Neural cell (in vitro differentiated cells): ENCODE measurements around the gene IGFL2. TPM values are rescaled to one million over a fixed set of nuclear protein-coding genes. Genes with fewer than 3 reads are reported as not detected.

Experiments
- H2AFZ ChIP-seq: fragments of 200-600, 300-800 bp; sonication (generic), shearing (Covaris generic); 2 replicates; pipeline ENCODE4 v1.6.0; 2014; ENCODE audit warnings: low read depth, mild to moderate bottlenecking, antibody characterized with exemption, low read length, moderate library complexity
- H3F3A ChIP-seq: fragments of 200-600 bp; shearing (Covaris generic); 2 replicates; pipeline ENCODE4 v1.6.1; 2016; ENCODE audit warnings: mild to moderate bottlenecking, moderate library complexity, mixed read lengths, antibody characterized with exemption, low read length; ENCODE audit not compliant: insufficient read depth, poor library complexity, severe bottlenecking
- H3K27ac ChIP-seq: fragments of 200-600, 300-800 bp; sonication (generic), shearing (Covaris generic); 2 replicates; pipeline ENCODE4 v1.5.1; 2014; ENCODE audit warnings: mild to moderate bottlenecking, low read length, moderate library complexity
- H3K27me3 ChIP-seq: fragments of 300-800, 200-600 bp; sonication (generic), shearing (Covaris generic); 2 replicates; pipeline ENCODE4 v1.6.0; 2014; ENCODE audit warnings: mild to moderate bottlenecking, low read depth, low read length, moderate library complexity; ENCODE audit not compliant: insufficient read depth
- H3K36me3 ChIP-seq: fragments of 300-800, 200-600 bp; sonication (generic), shearing (Covaris generic); 2 replicates; pipeline ENCODE4 v1.5.1; 2014; ENCODE audit warnings: mild to moderate bottlenecking, antibody characterized with exemption, low read length, moderate library complexity; ENCODE audit not compliant: insufficient read depth
- H3K4me2 ChIP-seq: fragments of 300-800, 200-600 bp; sonication (generic), shearing (Covaris generic); 2 replicates; pipeline ENCODE4 v1.6.0; 2014; ENCODE audit warnings: mild to moderate bottlenecking, low read length
- H3K4me3 ChIP-seq: fragments of 300-800, 200-600 bp; sonication (generic), shearing (Covaris generic); 2 replicates; pipeline ENCODE4 v1.5.1; 2014; ENCODE audit warnings: mild to moderate bottlenecking, low read length, moderate library complexity
- H3K79me2 ChIP-seq: fragments of 200-600 bp; shearing (Covaris generic); replicated peaks from 2 replicates; pipeline ENCODE4 v1.6.0; 2014; ENCODE audit warnings: mild to moderate bottlenecking, low read length, moderate library complexity; ENCODE audit not compliant: insufficient read depth
- H3K9ac ChIP-seq: fragments of 300-800, 200-600 bp; sonication (generic), shearing (Covaris generic); 2 replicates; pipeline ENCODE4 v1.6.1; 2016; ENCODE audit warnings: mild to moderate bottlenecking, low read length, mixed read lengths
- H3K9me2 ChIP-seq: fragments of 200-600 bp; shearing (Covaris generic); 2 replicates; pipeline ENCODE4 v1.6.1; 2016; ENCODE audit warnings: mild to moderate bottlenecking, low read length, mixed read lengths; ENCODE audit not compliant: insufficient read depth
- H3K9me3 ChIP-seq: fragments of 200-600, 300-800 bp; sonication (generic), shearing (Covaris generic); 2 replicates; pipeline ENCODE4 v1.6.1; 2016; ENCODE audit warnings: mild to moderate bottlenecking, mixed run types, low read length, moderate library complexity, mixed read lengths
- H4K20me1 ChIP-seq: fragments of 200-600 bp; shearing (Covaris generic); 2 replicates; pipeline ENCODE4 v1.6.1; 2016; ENCODE audit warnings: mild to moderate bottlenecking, mixed run types; ENCODE audit not compliant: insufficient read depth
- EP300 ChIP-seq: fragments of 450-650 bp; conservative IDR thresholded peaks from 2 replicates; pipeline ENCODE4 v1.6.1; 2014; ENCODE audit warnings: antibody characterized with exemption, mild to moderate bottlenecking, moderate library complexity; ENCODE audit not compliant: poor library complexity, severe bottlenecking
- EZH2 ChIP-seq: fragments of 200-600, 300-800 bp; shearing (Covaris generic), sonication (generic); IDR thresholded peaks from 2 replicates; pipeline ENCODE4 v1.6.1; 2014; ENCODE audit warnings: antibody characterized with exemption, low read length, borderline replicate concordance, mild to moderate bottlenecking; ENCODE audit not compliant: insufficient read depth, poor library complexity, severe bottlenecking
- MXI1 ChIP-seq: fragments of 450-650 bp; conservative IDR thresholded peaks from 2 replicates; pipeline ENCODE4 v1.6.1; 2014; ENCODE audit warnings: antibody characterized with exemption, mild to moderate bottlenecking; ENCODE audit not compliant: poor library complexity, severe bottlenecking
- POLR2AphosphoS5 ChIP-seq: IDR thresholded peaks from 2 replicates; pipeline ENCODE4 v1.6.1; 2012
- RAD21 ChIP-seq: fragments of 450-650 bp; conservative IDR thresholded peaks from 2 replicates; pipeline ENCODE4 v1.6.1; 2014; ENCODE audit warnings: antibody characterized with exemption, mild to moderate bottlenecking, moderate library complexity
- SMC3 ChIP-seq: fragments of 450-650 bp; conservative IDR thresholded peaks from 2 replicates; pipeline ENCODE4 v1.6.1; 2014; ENCODE audit warnings: antibody characterized with exemption, mild to moderate bottlenecking, moderate library complexity; ENCODE audit not compliant: poor library complexity
- TAF1 ChIP-seq: IDR thresholded peaks from 2 replicates; pipeline ENCODE4 v1.6.1; 2012; ENCODE audit warnings: low read depth
- polyA plus RNA-seq: library from polyadenylated mRNA; depleted of rRNA; stranded (reverse); fragments of >200 nt; gene quantifications from 2 replicates; pipeline ENCODE4 v1.2.3, GENCODE V29; 2014
- TF ChIP-seq, protein P1 (sequence below): fragments of 450-650 bp; IDR thresholded peaks from 2 replicates; pipeline ENCODE4 v1.5.1; 2014; ENCODE audit warnings: antibody characterized with exemption, mild to moderate bottlenecking, moderate library complexity; ENCODE audit not compliant: poor library complexity, severe bottlenecking
- TF ChIP-seq, protein P2 (sequence below): IDR thresholded peaks from 2 replicates; pipeline ENCODE4 v1.6.1; 2012; ENCODE audit warnings: borderline replicate concordance

IGFL2 gene
- polyA plus RNA-seq, 1 donor from 2014 or later = not detected

DNA sequence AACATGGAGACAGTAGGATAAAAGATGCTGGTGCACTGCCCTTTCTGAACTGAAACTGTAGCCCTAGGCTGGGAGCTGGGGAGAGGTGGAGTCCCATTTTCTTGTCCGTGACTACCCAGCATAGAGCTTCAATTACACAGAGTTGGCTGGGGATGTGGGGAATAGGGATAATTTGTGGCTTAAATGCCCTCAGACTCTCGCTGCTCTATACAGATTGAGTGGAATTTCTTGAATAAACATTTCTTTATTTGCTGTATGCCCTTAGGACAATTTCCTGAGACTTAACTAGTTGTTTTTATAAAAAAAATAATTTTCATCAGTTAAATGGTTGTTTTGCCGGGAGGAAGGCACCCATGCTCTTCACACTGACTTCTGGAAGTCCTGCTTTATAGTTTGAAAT, 7.2 kb downstream of the IGFL2 start:
- Histone ChIP-seq H2AFZ (no peak overlapping the region), H3F3A (no peaks in the 10 kb centered on the region), H3K27me3 (no peaks in the 10 kb centered on the region), H4K20me1 (no peaks in the 10 kb centered on the region), H3K9ac (no peak overlapping the region), H3K9me2 (no peaks in the 10 kb centered on the region), H3K4me2 (no peak overlapping the region), H3K36me3 (no peaks in the 10 kb centered on the region), H3K4me3 (no peak overlapping the region), H3K9me3 (no peaks in the 10 kb centered on the region), H3K79me2 (no peaks in the 10 kb centered on the region), H3K27ac (no peak overlapping the region)
- TF ChIP-seq EZH2 (no peak), POLR2AphosphoS5 (no peak), SMC3 (no peak)
- TF ChIP-seq, protein P1, sequence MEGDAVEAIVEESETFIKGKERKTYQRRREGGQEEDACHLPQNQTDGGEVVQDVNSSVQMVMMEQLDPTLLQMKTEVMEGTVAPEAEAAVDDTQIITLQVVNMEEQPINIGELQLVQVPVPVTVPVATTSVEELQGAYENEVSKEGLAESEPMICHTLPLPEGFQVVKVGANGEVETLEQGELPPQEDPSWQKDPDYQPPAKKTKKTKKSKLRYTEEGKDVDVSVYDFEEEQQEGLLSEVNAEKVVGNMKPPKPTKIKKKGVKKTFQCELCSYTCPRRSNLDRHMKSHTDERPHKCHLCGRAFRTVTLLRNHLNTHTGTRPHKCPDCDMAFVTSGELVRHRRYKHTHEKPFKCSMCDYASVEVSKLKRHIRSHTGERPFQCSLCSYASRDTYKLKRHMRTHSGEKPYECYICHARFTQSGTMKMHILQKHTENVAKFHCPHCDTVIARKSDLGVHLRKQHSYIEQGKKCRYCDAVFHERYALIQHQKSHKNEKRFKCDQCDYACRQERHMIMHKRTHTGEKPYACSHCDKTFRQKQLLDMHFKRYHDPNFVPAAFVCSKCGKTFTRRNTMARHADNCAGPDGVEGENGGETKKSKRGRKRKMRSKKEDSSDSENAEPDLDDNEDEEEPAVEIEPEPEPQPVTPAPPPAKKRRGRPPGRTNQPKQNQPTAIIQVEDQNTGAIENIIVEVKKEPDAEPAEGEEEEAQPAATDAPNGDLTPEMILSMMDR = no peak

DNA sequence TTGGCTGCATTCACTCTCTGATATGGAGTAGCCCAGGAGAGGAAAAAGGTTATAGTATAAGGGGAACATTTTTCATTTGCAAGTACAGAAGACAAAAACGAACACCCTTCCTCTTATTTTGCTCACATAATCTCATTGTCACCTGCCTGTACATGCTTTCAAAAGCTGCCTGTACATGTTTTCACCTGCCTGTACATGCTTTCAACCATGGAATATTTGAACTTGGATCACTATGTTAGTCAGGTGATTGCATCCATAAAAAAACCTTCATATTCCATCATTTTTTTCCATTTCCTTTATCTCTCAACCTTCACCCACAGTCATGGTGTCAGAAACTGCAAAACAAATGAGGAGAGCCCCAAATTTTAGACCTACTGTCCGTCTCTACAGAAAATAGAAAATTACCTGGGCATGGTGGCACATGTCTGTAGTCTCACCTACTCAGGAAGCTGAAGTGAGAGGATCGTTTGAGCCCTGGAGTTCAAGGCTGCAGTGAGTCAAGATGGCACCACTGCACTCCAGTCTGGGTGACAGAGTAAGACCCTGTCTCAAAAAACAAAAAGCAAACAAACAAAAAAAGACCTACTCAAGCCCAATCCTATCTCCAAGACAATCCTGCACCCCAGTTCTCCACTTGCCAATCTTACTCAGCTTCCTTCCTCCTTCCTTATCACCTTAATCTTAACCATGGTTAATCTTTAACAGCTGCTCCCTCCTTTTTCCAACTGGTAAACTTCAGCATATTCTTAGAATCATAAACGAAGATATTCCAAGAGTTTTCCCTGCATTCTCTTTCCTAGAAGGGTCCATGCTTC, 11.6 kb downstream of the IGFL2 start:
- Histone ChIP-seq H3K9me3 (no peaks in the 10 kb centered on the region), H3K27me3 (no peaks in the 10 kb centered on the region), H4K20me1 (no peaks in the 10 kb centered on the region), H3K36me3 (no peaks in the 10 kb centered on the region), H3K27ac (no peak overlapping the region), H2AFZ (no peak overlapping the region), H3K79me2 (no peaks in the 10 kb centered on the region), H3K4me3 (no peak overlapping the region), H3K9ac (no peak overlapping the region), H3K9me2 (no peaks in the 10 kb centered on the region), H3F3A (no peaks in the 10 kb centered on the region), H3K4me2 (no peak overlapping the region)
- TF ChIP-seq EP300 = no peak
- TF ChIP-seq POLR2AphosphoS5 = no peak
- no peak for TF ChIP-seq EZH2
- no peak for TF ChIP-seq MXI1
- TF ChIP-seq, protein P1 = no peak
- TF ChIP-seq, protein P2, sequence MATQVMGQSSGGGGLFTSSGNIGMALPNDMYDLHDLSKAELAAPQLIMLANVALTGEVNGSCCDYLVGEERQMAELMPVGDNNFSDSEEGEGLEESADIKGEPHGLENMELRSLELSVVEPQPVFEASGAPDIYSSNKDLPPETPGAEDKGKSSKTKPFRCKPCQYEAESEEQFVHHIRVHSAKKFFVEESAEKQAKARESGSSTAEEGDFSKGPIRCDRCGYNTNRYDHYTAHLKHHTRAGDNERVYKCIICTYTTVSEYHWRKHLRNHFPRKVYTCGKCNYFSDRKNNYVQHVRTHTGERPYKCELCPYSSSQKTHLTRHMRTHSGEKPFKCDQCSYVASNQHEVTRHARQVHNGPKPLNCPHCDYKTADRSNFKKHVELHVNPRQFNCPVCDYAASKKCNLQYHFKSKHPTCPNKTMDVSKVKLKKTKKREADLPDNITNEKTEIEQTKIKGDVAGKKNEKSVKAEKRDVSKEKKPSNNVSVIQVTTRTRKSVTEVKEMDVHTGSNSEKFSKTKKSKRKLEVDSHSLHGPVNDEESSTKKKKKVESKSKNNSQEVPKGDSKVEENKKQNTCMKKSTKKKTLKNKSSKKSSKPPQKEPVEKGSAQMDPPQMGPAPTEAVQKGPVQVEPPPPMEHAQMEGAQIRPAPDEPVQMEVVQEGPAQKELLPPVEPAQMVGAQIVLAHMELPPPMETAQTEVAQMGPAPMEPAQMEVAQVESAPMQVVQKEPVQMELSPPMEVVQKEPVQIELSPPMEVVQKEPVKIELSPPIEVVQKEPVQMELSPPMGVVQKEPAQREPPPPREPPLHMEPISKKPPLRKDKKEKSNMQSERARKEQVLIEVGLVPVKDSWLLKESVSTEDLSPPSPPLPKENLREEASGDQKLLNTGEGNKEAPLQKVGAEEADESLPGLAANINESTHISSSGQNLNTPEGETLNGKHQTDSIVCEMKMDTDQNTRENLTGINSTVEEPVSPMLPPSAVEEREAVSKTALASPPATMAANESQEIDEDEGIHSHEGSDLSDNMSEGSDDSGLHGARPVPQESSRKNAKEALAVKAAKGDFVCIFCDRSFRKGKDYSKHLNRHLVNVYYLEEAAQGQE = no peak
- TF ChIP-seq TAF1 = no peak
- no peak for TF ChIP-seq RAD21
- no peak for TF ChIP-seq SMC3
